ENCODE measurements around the gene PUM1. TPM values are rescaled to one million over a fixed set of nuclear protein-coding genes. Genes with fewer than 3 reads are reported as not detected.

Gene PUM1
- total and polyA plus RNA-seq, 2 of the 8 experiments (the other 6 are each of a cell fraction or from before 2014, with no cell fraction given) = 122 to 177 TPM

DNA sequence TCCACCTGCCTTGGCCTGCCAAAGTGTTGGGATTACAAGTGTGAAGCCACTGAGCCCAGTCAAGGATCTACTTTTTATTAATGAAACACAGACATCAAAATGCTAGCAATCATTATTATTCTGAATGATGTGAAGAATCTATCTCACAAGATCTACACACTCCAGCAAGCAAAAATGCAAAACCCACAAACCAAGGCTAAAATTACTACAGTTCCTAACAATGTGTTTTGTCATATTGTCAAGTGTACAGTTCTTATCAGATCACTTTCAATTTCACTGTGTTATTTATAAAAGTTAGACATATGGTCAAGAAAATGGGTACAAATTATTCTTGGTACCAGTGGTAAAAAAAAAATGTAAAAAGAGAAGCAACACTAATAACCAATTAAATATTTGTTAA lies 95.6 kb downstream of the PUM1 start:
- Histone ChIP-seq H3K36me3 (ENCODE audit: control insufficient read depth in 2 of 4, insufficient read depth in 4 of 4, low read length in 3 of 4) (peaks cover 9 to 75% (median 34%) of the 10 kb centered on the region in 4 experiments; a peak in 7 of 8 replicates), H2BK5ac (ENCODE audit: low read depth, low read length) (no peak overlapping the region), H3K79me1 (ENCODE audit: low read depth, low read length) (peaks cover 2% of the 10 kb centered on the region; the same call in 1 of the 2 replicates), H2BK120ac (replicated peaks; ENCODE audit: low read depth, low read length) (no peak overlapping the region), H2BK15ac (ENCODE audit: low read length) (no peak overlapping the region), H3K23me2 (ENCODE audit: low read depth, low read length) (no peaks in the 10 kb centered on the region), H3K4me3 (ENCODE audit: extremely low read depth in 1 of 4, insufficient read depth in 2 of 4, low read depth in 3 of 4, low read length in 4 of 4) (no peak overlapping the region), H3K79me2 (ENCODE audit: control insufficient read depth in 1 of 2, insufficient read depth in 2 of 2, low read length in 2 of 2) (peaks cover 0 to 56% of the 10 kb centered on the region in 2 experiments; a peak in 2 of 4 replicates), H4K20me1 (replicated peaks in 1 of 2; ENCODE audit: control insufficient read depth in 1 of 2, insufficient read depth in 2 of 2, low read length in 2 of 2) (peaks cover 2 to 10% of the 10 kb centered on the region in 2 experiments), H4K91ac (replicated peaks; ENCODE audit: insufficient read length, low read length) (no peak overlapping the region), H3K27ac (ENCODE audit: low read depth, low read length) (no peak overlapping the region), H3K56ac (replicated peaks; ENCODE audit: insufficient read length, low read depth, low read length) (no peak overlapping the region), H3K4me2 (ENCODE audit: insufficient read depth in 1 of 2, low read depth in 2 of 2, low read length in 2 of 2) (no peak overlapping the region), H2AFZ (ENCODE audit: low read length) (no peak overlapping the region), H4K5ac (ENCODE audit: insufficient read length, low read depth, low read length) (no peak overlapping the region), H3K4ac (replicated peaks; ENCODE audit: insufficient read length, low read depth, low read length) (no peak overlapping the region), H3K9ac (replicated peaks in 1 of 4; ENCODE audit: extremely low read depth in 1 of 4, low read depth in 3 of 4, low read length in 3 of 4) (no peak overlapping the region), H2BK12ac (ENCODE audit: low read depth, low read length) (no peak overlapping the region), H2AK5ac (ENCODE audit: low read depth, low read length) (no peak overlapping the region), H3K18ac (ENCODE audit: extremely low read depth, low read length) (no peak overlapping the region), H2BK20ac (ENCODE audit: low read length) (no peak overlapping the region), H3K9me3 (ENCODE audit: insufficient read depth in 2 of 2, low read depth in 1 of 2, low read length in 1 of 2) (no peaks in the 10 kb centered on the region), H3K4me1 (replicated peaks in 1 of 4; ENCODE audit: control insufficient read depth in 3 of 4, insufficient read depth in 4 of 4, low read length in 3 of 4) (no peaks in the 10 kb centered on the region), H3K14ac (ENCODE audit: insufficient read length) (no peak overlapping the region), H3K27me3 (replicated peaks in 1 of 4; ENCODE audit: control insufficient read depth in 3 of 4, extremely low read depth in 1 of 4, insufficient read depth in 3 of 4, low read length in 3 of 4) (no peaks in the 10 kb centered on the region), H4K8ac (ENCODE audit: extremely low read depth, insufficient read depth, low read length) (no peak overlapping the region), H3K23ac (ENCODE audit: insufficient read length) (no peak overlapping the region)
- CTCF ChIA-PET (ENCODE audit: partially characterized antibody) = no interaction called here
- DNase-seq (ENCODE audit: low read depth in 1 of 2, low spot score in 2 of 2) = no peak
- FAIRE-seq = no peak
- POLR2A ChIA-PET (ENCODE audit: partially characterized antibody) = no interaction called here
- TF ChIP-seq, protein P1, sequence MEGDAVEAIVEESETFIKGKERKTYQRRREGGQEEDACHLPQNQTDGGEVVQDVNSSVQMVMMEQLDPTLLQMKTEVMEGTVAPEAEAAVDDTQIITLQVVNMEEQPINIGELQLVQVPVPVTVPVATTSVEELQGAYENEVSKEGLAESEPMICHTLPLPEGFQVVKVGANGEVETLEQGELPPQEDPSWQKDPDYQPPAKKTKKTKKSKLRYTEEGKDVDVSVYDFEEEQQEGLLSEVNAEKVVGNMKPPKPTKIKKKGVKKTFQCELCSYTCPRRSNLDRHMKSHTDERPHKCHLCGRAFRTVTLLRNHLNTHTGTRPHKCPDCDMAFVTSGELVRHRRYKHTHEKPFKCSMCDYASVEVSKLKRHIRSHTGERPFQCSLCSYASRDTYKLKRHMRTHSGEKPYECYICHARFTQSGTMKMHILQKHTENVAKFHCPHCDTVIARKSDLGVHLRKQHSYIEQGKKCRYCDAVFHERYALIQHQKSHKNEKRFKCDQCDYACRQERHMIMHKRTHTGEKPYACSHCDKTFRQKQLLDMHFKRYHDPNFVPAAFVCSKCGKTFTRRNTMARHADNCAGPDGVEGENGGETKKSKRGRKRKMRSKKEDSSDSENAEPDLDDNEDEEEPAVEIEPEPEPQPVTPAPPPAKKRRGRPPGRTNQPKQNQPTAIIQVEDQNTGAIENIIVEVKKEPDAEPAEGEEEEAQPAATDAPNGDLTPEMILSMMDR (IDR thresholded peaks at IDR 0.05; ENCODE audit: control extremely low read depth in 1 of 3, insufficient read depth in 1 of 3, low read depth in 1 of 3, low read length in 3 of 3) = no peak
- TF ChIP-seq, protein P2, sequence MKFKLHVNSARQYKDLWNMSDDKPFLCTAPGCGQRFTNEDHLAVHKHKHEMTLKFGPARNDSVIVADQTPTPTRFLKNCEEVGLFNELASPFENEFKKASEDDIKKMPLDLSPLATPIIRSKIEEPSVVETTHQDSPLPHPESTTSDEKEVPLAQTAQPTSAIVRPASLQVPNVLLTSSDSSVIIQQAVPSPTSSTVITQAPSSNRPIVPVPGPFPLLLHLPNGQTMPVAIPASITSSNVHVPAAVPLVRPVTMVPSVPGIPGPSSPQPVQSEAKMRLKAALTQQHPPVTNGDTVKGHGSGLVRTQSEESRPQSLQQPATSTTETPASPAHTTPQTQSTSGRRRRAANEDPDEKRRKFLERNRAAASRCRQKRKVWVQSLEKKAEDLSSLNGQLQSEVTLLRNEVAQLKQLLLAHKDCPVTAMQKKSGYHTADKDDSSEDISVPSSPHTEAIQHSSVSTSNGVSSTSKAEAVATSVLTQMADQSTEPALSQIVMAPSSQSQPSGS (IDR thresholded peaks at IDR 0.05; ENCODE audit: low read length) = no peak
- TF ChIP-seq SP1 (IDR thresholded peaks at IDR 0.05; ENCODE audit: low read depth, low read length) (no peak), EZH2 (IDR thresholded peaks at IDR 0.05; ENCODE audit: low read depth, low read length, severe bottlenecking) (no peak), TAF1 (IDR thresholded peaks at IDR 0.05; ENCODE audit: low read depth, low read length) (no peak), RXRA (IDR thresholded peaks at IDR 0.05; ENCODE audit: insufficient read depth, low read depth, low read length) (no peak), TAF7 (optimal IDR thresholded peaks at IDR 0.05; ENCODE audit: borderline replicate concordance, low read depth, low read length) (no peak), SIX5 (IDR thresholded peaks at IDR 0.05; ENCODE audit: low read depth, low read length) (no peak), NRF1 (IDR thresholded peaks at IDR 0.05; ENCODE audit: low read depth, low read length) (no peak), POU5F1 (IDR thresholded peaks at IDR 0.05; ENCODE audit: low read depth, low read length) (no peak), POLR2AphosphoS5 (IDR thresholded peaks at IDR 0.05; ENCODE audit: low read depth, low read length) (no peak)

Data from H1 (cell line).